Vagina (tissue), 2 donors: ENCODE results near the gene LRP2.

Experiments
- POLR2A ChIP-seq, 2 donors: fragments of 450-650 bp; IDR thresholded peaks; one replicate each; pipeline ENCODE4 v1.6.1; 2017; ENCODE audit warnings: antibody characterized with exemption in 2 of 2, mild to moderate bottlenecking in 2 of 2, moderate library complexity in 2 of 2
- TF ChIP-seq, protein P1 (sequence below), 3 experiments: fragments of 450-650 bp in 2 of 3; fragments of 200-600 bp in 1 of 3; sonication (generic) in 1 of 3; IDR thresholded peaks; one replicate each; pipeline ENCODE4 v1.5.1; 2017 to 2019; ENCODE audit warnings: antibody characterized with exemption in 3 of 3, mild to moderate bottlenecking in 2 of 3, moderate library complexity in 2 of 3

DNA sequence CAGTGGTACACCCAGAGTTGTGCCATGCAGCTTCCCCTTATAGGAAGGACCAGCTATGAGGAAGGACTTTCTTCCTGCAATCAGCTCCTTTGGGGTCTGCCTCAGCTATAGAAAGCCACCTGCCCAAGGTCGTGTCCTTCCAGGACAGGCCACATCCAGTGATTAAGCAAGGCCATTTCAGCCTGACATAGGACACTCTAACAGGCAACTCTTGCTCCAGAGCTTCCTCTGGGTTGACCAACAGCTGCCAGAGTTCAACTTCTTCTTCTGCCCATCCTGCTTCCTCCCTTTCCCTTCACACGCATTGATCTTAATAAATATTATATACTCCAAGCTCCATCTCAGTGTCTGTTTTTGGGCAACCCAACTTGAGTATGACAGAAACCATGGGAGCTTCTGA is 12.8 kb downstream of the LRP2 start:
- TF ChIP-seq, protein P1, sequence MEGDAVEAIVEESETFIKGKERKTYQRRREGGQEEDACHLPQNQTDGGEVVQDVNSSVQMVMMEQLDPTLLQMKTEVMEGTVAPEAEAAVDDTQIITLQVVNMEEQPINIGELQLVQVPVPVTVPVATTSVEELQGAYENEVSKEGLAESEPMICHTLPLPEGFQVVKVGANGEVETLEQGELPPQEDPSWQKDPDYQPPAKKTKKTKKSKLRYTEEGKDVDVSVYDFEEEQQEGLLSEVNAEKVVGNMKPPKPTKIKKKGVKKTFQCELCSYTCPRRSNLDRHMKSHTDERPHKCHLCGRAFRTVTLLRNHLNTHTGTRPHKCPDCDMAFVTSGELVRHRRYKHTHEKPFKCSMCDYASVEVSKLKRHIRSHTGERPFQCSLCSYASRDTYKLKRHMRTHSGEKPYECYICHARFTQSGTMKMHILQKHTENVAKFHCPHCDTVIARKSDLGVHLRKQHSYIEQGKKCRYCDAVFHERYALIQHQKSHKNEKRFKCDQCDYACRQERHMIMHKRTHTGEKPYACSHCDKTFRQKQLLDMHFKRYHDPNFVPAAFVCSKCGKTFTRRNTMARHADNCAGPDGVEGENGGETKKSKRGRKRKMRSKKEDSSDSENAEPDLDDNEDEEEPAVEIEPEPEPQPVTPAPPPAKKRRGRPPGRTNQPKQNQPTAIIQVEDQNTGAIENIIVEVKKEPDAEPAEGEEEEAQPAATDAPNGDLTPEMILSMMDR (IDR thresholded peaks at IDR 0.05), result no peak
- TF ChIP-seq POLR2A (IDR thresholded peaks at IDR 0.05), result no peak
